C4-2B (cell line): Measurements from ENCODE around the gene TRIM66.

Experiments used
- CTCF ChIP-seq: fragments of 450-650 bp; conservative IDR thresholded peaks from 2 replicates; pipeline ENCODE4 v1.5.1; 2017; ENCODE audit warnings: mild to moderate bottlenecking
- ZFX ChIP-seq: fragments of 450-650 bp; IDR thresholded peaks from 2 replicates; pipeline ENCODE4 v1.6.1; 2017

GRCh38 chr11:8721609-8722500, 39.4 kb upstream of the TRIM66 start:
- no peak for TF ChIP-seq CTCF
- no peak for TF ChIP-seq ZFX
